T-helper 2 cell (primary cell): ENCODE measurements around the gene CASTOR2.
"Not testable (repeated sequence)": the region's sequence is repeated elsewhere in the genome, so short reads cannot be mapped to it uniquely, and the experiment has no call there.

Experiments used
- DNase-seq, 5 experiments: peaks; one replicate each; pipeline versions ENCODE4 v3.0.0 to v3.0.0-alpha.2; 2012 to 2022
- total RNA-seq, 2 donors: gene quantifications; one replicate each; lab custom pipeline; 2026; lab: John Stamatoyannopoulos, UW

Gene CASTOR2
- total RNA-seq = 14.1 to 14.7 reads per million in 2 donors

GRCh38 chr7:74964511-74965119, at the start of gene CASTOR2:
Gene CASTOR2, plus strand, starts transcription at chr7:74964705. Its CDS starts 281 bp downstream, at chr7:74964986.
- peak in 4 of 5 experiments; percentile 32 to 66 (median 62) for DNase-seq

GRCh38 chr7:74922321-74922890, 42.1 kb upstream of the CASTOR2 start:
- not testable (repeated sequence) for DNase-seq

- not testable (repeated sequence) for DNase-seq
Measured at GRCh38 chr7:74923644-74924043, 40.9 kb upstream of the CASTOR2 start.

- DNase-seq = not testable (repeated sequence)
Measured at GRCh38 chr7:74926968-74927367, 37.5 kb upstream of the CASTOR2 start.

GRCh38 chr7:74931563-74932328, 32.8 kb upstream of the CASTOR2 start:
- not testable (repeated sequence) for DNase-seq

- DNase-seq = not testable (repeated sequence)
Measured at GRCh38 chr7:74939429-74939828, 25.1 kb upstream of the CASTOR2 start.

- not testable (repeated sequence) for DNase-seq
Measured at GRCh38 chr7:74941302-74942069, 23.0 kb upstream of the CASTOR2 start.

GRCh38 chr7:74943923-74944322, 20.6 kb upstream of the CASTOR2 start:
- DNase-seq = not testable (repeated sequence)

GRCh38 chr7:74947741-74948140, 16.8 kb upstream of the CASTOR2 start:
- not testable (repeated sequence) for DNase-seq

- not testable (repeated sequence) for DNase-seq
Measured at GRCh38 chr7:74953774-74954173, 10.7 kb upstream of the CASTOR2 start.

GRCh38 chr7:74958328-74958727, 6.2 kb upstream of the CASTOR2 start:
- not testable (repeated sequence) for DNase-seq

- DNase-seq = not testable (repeated sequence)
Measured at GRCh38 chr7:74963704-74964510, 598 bp upstream of the CASTOR2 start.

GRCh38 chr7:74966208-74966854, 1.8 kb downstream of the CASTOR2 start:
- DNase-seq = not testable (repeated sequence)

- not testable (repeated sequence) for DNase-seq
Measured at GRCh38 chr7:74966909-74967308, 2.4 kb downstream of the CASTOR2 start.

- not testable (repeated sequence) for DNase-seq
Measured at GRCh38 chr7:74971431-74971830, 6.9 kb downstream of the CASTOR2 start.

- DNase-seq = not testable (repeated sequence)
Measured at GRCh38 chr7:74972377-74972776, 7.9 kb downstream of the CASTOR2 start.

- not testable (repeated sequence) for DNase-seq
Measured at GRCh38 chr7:74975959-74976358, 11.5 kb downstream of the CASTOR2 start.

- not testable (repeated sequence) for DNase-seq
Measured at GRCh38 chr7:74977523-74977922, 13.0 kb downstream of the CASTOR2 start.

- DNase-seq = not testable (repeated sequence)
Measured at GRCh38 chr7:74988436-74988835, 23.9 kb downstream of the CASTOR2 start.

GRCh38 chr7:74993121-74993520, 28.6 kb downstream of the CASTOR2 start:
- no peak for DNase-seq

GRCh38 chr7:74994869-74995543, 30.5 kb downstream of the CASTOR2 start:
- DNase-seq = not testable (repeated sequence)
